ENCODE data around the gene CALU. TPM values are rescaled to one million over a fixed set of nuclear protein-coding genes. Genes with fewer than 3 reads are reported as not detected.

The CALU gene
- total and polyA plus RNA-seq, 10 of the 15 experiments (the other 5 are each of a cell fraction or from before 2014, with no cell fraction given): 31.2 to 75.6 (median 42.1) TPM

DNA sequence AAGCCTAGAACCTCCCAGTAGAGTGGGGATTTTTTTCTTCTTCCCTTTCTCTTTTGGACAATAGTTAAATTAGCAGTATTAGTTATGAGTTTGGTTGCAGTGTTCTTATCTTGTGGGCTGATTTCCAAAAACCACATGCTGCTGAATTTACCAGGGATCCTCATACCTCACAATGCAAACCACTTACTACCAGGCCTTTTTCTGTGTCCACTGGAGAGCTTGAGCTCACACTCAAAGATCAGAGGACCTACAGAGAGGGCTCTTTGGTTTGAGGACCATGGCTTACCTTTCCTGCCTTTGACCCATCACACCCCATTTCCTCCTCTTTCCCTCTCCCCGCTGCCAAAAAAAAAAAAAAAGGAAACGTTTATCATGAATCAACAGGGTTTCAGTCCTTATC, 31.1 kb downstream of the CALU start:
- ChIA-PET POLR2A (interaction anchor here (1.0 kb wide), 1 partner anchor 9 kb away, joined by 5 read pairs; no protein-coding TSS in a partner anchor), SMC1A (ENCODE audit: uncharacterized antibody, unreplicated experiment) (interaction anchor here (0.8 to 1.3 kb wide), 2 partner anchors 22 to 32 kb away, joined by 3 read pairs; no protein-coding TSS in a partner anchor), RAD21 (ENCODE audit: unreplicated experiment) (interaction anchor here (0.8 kb wide), 1 partner anchor 89 kb away, joined by 3 read pairs; no protein-coding TSS in a partner anchor), CTCF (no interaction called here)
- H3K9me3 ChIP-seq (replicated peaks; ENCODE audit: control insufficient read depth, insufficient read depth, low read length): no peaks in the 10 kb centered on the region
- H3K4me1 ChIP-seq (ENCODE audit: control insufficient read depth, insufficient read depth, low read length): no peaks in the 10 kb centered on the region
- H3K79me2 ChIP-seq (ENCODE audit: control insufficient read depth, insufficient read depth, low read length): no peaks in the 10 kb centered on the region
- no peak overlapping the region for H3K27ac ChIP-seq (ENCODE audit: control insufficient read depth, insufficient read depth)
- 100% methylated on average over 1 of the region's 2 CpGs for WGBS (ENCODE audit: insufficient coverage, insufficient replicate concordance, low lambda C conversion rate, missing lambda C conversion rate)
- DNase-seq (ENCODE audit: low read depth, low spot score) (no peak), FAIRE-seq (no peak), ATAC-seq (no peak)
- in situ Hi-C loops (cut with MboI) (no loop called here), intact Hi-C loops (cut with micrococcal nuclease; ENCODE audit: unreplicated experiment) (no loop called here)
- no peak overlapping the region for H3K9ac ChIP-seq (ENCODE audit: control insufficient read depth, insufficient read depth, low read length)
- H4K20me1 ChIP-seq (ENCODE audit: control insufficient read depth, insufficient read depth): no peaks in the 10 kb centered on the region
- H3K4me2 ChIP-seq (ENCODE audit: control insufficient read depth, insufficient read depth): no peak overlapping the region
- no TSS peak for BruUV-seq (replicated peaks)
- H2AFZ ChIP-seq (ENCODE audit: control insufficient read depth, low read depth, low read length): no peak overlapping the region
- H3K4me3 ChIP-seq: no peak overlapping the region
- peaks cover 8 to 13% of the 10 kb centered on the region in 2 experiments for H3K36me3 ChIP-seq (ENCODE audit: control insufficient read depth in 2 of 2, insufficient read depth in 2 of 2, low read length in 1 of 2)
- H3K27me3 ChIP-seq (replicated peaks in 1 of 2; ENCODE audit: control insufficient read depth in 2 of 2, insufficient read depth in 2 of 2, low read length in 1 of 2): no peaks in the 10 kb centered on the region
- TF ChIP-seq ZBED1 (IDR thresholded peaks at IDR 0.05; ENCODE audit: borderline replicate concordance) (no peak), SREBF1 (IDR thresholded peaks at IDR 0.05; ENCODE audit: low read length) (no peak), MTA2 (IDR thresholded peaks at IDR 0.05; ENCODE audit: low read depth) (no peak), LARP7 (IDR thresholded peaks at IDR 0.05) (no peak), FOXM1 (IDR thresholded peaks at IDR 0.05; ENCODE audit: low read depth, low read length) (no peak), IKZF1 (conservative IDR thresholded peaks at IDR 0.05) (no peak), HDGF (IDR thresholded peaks at IDR 0.05) (no peak), EP300 (IDR thresholded peaks at IDR 0.05; ENCODE audit: borderline replicate concordance in 1 of 2, control insufficient read depth in 1 of 2, low read depth in 2 of 2, low read length in 2 of 2) (no peak), SMARCA5 (IDR thresholded peaks at IDR 0.05) (no peak), EGR1 (IDR thresholded peaks at IDR 0.05; ENCODE audit: borderline replicate concordance in 1 of 2, low read depth in 2 of 2, low read length in 2 of 2) (no peak), MTA3 (IDR thresholded peaks at IDR 0.05; ENCODE audit: borderline replicate concordance, low read length) (no peak)
- TF ChIP-seq, protein P1, sequence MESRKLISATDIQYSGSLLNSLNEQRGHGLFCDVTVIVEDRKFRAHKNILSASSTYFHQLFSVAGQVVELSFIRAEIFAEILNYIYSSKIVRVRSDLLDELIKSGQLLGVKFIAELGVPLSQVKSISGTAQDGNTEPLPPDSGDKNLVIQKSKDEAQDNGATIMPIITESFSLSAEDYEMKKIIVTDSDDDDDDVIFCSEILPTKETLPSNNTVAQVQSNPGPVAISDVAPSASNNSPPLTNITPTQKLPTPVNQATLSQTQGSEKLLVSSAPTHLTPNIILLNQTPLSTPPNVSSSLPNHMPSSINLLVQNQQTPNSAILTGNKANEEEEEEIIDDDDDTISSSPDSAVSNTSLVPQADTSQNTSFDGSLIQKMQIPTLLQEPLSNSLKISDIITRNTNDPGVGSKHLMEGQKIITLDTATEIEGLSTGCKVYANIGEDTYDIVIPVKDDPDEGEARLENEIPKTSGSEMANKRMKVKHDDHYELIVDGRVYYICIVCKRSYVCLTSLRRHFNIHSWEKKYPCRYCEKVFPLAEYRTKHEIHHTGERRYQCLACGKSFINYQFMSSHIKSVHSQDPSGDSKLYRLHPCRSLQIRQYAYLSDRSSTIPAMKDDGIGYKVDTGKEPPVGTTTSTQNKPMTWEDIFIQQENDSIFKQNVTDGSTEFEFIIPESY (IDR thresholded peaks at IDR 0.05): no peak
- TF ChIP-seq, protein P2, sequence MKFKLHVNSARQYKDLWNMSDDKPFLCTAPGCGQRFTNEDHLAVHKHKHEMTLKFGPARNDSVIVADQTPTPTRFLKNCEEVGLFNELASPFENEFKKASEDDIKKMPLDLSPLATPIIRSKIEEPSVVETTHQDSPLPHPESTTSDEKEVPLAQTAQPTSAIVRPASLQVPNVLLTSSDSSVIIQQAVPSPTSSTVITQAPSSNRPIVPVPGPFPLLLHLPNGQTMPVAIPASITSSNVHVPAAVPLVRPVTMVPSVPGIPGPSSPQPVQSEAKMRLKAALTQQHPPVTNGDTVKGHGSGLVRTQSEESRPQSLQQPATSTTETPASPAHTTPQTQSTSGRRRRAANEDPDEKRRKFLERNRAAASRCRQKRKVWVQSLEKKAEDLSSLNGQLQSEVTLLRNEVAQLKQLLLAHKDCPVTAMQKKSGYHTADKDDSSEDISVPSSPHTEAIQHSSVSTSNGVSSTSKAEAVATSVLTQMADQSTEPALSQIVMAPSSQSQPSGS (IDR thresholded peaks at IDR 0.05; ENCODE audit: low read length): no peak
- TF ChIP-seq, protein P3, sequence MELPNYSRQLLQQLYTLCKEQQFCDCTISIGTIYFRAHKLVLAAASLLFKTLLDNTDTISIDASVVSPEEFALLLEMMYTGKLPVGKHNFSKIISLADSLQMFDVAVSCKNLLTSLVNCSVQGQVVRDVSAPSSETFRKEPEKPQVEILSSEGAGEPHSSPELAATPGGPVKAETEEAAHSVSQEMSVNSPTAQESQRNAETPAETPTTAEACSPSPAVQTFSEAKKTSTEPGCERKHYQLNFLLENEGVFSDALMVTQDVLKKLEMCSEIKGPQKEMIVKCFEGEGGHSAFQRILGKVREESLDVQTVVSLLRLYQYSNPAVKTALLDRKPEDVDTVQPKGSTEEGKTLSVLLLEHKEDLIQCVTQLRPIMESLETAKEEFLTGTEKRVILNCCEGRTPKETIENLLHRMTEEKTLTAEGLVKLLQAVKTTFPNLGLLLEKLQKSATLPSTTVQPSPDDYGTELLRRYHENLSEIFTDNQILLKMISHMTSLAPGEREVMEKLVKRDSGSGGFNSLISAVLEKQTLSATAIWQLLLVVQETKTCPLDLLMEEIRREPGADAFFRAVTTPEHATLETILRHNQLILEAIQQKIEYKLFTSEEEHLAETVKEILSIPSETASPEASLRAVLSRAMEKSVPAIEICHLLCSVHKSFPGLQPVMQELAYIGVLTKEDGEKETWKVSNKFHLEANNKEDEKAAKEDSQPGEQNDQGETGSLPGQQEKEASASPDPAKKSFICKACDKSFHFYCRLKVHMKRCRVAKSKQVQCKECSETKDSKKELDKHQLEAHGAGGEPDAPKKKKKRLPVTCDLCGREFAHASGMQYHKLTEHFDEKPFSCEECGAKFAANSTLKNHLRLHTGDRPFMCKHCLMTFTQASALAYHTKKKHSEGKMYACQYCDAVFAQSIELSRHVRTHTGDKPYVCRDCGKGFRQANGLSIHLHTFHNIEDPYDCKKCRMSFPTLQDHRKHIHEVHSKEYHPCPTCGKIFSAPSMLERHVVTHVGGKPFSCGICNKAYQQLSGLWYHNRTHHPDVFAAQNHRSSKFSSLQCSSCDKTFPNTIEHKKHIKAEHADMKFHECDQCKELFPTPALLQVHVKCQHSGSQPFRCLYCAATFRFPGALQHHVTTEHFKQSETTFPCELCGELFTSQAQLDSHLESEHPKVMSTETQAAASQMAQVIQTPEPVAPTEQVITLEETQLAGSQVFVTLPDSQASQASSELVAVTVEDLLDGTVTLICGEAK (IDR thresholded peaks at IDR 0.05; ENCODE audit: borderline replicate concordance): no peak
